Fibroblast of pulmonary artery (primary cell): ENCODE data around the gene C10orf53.

Experiments
- DNase-seq: peaks from one replicate; pipeline ENCODE4 v3.0.0-alpha.2; 2010; ENCODE audit warnings: low read depth
- H3K4me3 ChIP-seq: replicated peaks from 2 replicates; pipeline ENCODE4 v1.5.1; 2011; ENCODE audit warnings: low read depth, mild to moderate bottlenecking, control low read depth, low read length, moderate library complexity
- TF ChIP-seq, protein P1 (sequence below): IDR thresholded peaks from 2 replicates; pipeline ENCODE4 v1.5.1; 2011; ENCODE audit warnings: mild to moderate bottlenecking, control low read depth, low read length, inconsistent platforms; ENCODE audit errors: missing control alignments

C10orf53 gene

DNA sequence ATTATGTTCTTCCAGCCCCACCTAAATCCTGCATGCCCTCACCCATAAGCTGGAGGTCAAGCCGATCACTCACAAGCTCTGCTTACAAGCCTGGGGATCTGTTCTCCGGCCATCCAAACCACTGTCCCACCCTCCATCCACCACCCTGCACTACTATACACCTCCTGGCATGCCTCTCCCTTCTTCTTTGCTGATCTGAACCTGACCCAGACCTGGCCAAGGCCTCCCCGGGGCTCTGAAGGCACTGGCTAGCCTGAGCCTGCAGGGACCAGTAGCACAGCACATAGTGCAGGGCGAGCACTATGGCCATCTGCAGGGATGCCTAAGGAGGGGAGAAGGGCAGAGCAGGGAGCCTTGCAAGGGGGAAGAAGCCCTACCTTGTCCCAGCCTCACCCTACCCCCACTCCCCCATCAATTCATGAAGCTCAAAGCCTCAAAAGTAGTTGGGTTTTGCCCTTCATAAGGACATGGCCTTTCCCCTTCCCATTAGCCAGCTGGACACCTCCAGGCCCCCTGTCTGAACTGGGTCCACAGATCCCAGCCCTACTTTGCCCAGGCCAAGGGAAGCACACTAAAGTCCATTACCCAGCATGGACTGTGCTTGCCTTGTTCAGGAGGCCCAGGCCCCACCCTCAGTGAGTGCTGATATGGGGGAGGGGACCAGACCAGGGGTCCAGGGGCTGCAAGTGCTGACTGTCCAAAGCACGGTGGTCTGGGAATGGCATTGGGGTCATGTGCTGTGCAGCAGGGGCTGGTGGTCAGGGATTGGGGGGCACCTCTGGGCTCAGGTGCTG, 36.0 kb upstream of the C10orf53 start:
- H3K4me3 ChIP-seq = no peak overlapping the region
- DNase-seq = no peak
- TF ChIP-seq, protein P1, sequence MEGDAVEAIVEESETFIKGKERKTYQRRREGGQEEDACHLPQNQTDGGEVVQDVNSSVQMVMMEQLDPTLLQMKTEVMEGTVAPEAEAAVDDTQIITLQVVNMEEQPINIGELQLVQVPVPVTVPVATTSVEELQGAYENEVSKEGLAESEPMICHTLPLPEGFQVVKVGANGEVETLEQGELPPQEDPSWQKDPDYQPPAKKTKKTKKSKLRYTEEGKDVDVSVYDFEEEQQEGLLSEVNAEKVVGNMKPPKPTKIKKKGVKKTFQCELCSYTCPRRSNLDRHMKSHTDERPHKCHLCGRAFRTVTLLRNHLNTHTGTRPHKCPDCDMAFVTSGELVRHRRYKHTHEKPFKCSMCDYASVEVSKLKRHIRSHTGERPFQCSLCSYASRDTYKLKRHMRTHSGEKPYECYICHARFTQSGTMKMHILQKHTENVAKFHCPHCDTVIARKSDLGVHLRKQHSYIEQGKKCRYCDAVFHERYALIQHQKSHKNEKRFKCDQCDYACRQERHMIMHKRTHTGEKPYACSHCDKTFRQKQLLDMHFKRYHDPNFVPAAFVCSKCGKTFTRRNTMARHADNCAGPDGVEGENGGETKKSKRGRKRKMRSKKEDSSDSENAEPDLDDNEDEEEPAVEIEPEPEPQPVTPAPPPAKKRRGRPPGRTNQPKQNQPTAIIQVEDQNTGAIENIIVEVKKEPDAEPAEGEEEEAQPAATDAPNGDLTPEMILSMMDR = no peak

DNA sequence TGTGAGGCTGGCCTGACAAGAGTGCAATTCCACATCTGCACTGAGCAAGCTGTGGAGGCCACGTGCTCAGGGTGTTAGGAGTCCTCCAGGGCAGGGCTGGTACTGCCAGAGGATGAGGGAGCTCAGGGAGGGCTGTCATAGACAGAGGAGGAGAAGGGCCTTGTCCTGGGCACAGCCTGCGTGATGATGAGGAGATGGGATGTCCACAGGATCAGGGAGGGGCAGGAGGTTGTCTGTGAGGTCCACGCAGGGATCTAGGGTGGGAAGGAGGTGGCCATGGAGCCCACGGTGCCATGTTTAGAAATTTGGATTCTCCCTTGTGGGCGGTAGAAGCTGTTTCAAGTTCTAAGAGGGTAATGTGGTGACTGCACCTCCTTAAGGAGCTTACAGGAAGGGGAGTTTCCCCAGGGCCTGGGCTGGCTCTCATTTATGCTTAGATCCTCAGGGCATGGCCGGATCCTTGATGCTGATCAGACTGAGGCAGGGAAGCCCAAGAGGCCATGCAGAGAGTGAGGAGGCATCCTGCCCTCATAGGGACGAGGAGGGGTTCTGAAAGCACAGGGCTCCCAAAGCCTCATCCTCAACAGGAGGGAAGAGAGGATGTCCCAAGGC, 35.3 kb upstream of the C10orf53 start:
- no peak for DNase-seq
- TF ChIP-seq, protein P1 = no peak
- H3K4me3 ChIP-seq = no peak overlapping the region

DNA sequence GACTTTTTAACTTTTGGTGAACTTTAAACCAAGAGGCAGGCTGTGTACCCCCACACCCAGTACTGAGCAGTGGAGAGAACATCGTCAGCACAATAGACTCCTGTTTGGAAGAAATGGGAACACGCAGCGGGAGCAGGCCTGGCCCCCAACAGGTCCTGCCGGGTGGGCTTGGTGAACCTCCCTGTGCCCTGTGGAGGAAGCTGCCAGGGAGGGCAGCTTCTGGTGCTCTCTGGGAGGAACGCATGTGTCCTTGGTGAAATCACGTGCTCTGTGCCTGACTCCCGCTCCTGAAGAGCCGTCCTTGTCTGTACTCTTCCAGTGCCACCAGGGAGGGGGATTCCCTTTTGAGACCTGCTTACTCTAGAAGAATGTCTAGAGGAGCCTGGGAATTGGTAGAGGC, 34.0 kb upstream of the C10orf53 start:
- TF ChIP-seq, protein P1 = no peak
- no peak overlapping the region for H3K4me3 ChIP-seq
- DNase-seq = no peak

DNA sequence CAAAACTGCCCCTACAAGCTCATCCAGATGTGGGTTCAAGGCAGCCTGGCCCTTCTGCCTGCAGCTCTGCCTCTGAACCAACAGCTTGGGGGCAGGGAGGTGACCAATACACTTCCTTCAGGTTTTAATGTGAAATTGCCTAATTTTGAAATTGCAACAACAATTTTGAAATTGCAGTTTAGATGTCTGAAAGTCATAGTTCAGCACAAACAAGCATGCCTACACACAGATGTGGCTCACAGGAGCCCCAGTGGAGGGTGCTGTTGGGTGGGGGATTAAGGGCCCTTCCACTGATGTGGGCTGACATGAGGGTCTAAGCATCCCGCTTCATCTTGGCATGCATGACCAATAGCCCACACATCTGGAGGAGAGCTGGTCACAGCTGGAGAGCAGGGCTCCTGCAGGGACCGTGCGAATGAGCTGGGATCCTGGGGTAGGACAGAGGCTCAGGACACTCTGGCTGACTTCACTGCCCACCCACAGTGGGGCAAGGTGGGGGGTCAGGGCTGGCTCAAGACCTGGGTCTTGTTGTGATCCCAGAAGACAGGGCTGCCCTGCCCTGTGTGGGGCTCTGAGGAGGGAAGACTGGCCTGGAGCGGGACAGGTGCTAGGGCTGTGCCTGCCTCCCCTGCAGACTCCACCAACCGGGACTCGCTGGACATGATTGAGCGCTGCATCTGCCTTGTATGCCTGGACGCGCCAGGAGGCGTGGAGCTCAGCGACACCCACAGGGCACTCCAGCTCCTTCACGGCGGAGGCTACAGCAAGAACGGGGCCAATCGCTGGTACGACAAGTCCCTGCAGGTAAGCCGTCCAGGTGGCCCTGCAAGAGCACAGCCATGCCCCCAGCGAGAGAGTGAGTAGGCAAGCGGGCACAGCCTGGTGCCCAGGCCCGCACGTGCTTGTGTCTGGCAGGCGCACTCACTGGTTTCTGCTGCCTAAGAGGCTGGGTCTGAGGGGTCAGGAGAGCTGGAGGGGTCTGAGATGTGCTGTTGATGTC, 33.3 kb upstream of the C10orf53 start:
- TF ChIP-seq, protein P1 = no peak
- H3K4me3 ChIP-seq = no peak overlapping the region
- no peak for DNase-seq

DNA sequence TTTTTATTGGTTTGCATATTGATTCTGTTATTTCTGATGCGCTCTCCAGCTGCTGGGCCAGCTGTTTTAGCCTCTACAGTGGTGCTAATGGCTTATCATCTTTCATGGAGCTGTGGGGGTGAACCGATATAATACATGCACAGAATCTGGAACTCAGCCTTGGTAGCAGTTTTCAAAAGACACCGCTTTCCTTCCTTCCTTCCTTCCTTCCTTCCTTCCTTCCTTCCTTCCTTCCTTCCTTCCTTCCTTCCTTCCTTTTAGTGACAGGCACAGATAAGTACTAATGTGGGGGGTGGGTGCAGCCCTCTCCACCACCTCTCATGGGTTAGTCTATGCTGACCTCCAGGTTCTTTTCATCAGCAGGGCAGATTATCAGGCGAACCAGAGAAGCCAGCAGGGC, 31.9 kb upstream of the C10orf53 start:
- DNase-seq = no peak
- H3K4me3 ChIP-seq = no peak overlapping the region
- TF ChIP-seq, protein P1 = no peak

DNA sequence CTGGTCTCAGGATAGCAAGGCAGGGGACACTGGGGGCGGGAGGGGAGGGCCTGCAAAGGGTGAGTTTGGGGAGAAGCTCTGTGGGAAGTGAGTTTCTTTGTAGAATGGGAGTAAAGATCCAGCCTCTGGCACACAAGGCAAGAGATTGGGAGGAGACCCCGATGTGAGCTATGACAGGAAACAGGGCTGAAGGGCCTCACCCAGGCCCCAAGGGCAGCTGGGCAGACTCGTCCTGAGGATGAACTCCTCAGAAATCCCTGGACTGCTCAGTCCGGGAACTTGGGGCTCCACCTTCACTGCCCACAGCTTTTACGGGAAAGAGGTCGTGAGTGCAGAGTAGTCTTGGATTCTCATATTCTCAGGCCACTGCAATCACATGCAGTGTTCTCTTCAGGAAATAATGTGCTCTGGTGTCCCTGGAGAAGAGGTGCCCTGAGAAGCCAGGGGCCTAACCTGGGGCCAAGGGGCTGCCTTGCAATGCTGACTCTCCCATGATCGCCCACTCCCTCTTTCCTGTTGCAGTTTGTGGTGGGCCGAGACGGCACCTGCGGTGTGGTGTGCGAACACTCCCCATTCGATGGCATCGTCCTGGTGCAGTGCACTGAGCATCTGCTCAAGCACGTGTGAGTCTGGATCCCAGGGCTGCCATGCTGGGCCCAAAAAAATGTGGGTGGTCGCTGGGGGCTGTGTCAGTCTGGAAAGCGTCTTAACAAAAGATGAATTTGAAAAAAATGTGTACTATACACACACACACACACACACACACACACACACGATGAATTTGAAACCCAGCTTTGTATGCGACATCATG, 31.3 kb upstream of the C10orf53 start:
- H3K4me3 ChIP-seq = no peak overlapping the region
- TF ChIP-seq, protein P1 = no peak
- DNase-seq = no peak
